HFF-Myc (cell line): Measurements from ENCODE around the gene LTBP4.
A peak's percentile ranks its signal among the peaks of the same experiment; 100 is the strongest.

Experiments used
- DNase-seq: peaks from one replicate; pipeline ENCODE4 v3.0.0-alpha.2; 2011; ENCODE audit warnings: low read depth; ENCODE audit errors: extremely low read depth
- H3K4me3 ChIP-seq: replicated peaks from 2 replicates; pipeline ENCODE4 v1.5.1; 2011; ENCODE audit warnings: low read depth, mild to moderate bottlenecking, control low read depth, low read length
- CTCF ChIP-seq: IDR thresholded peaks from 2 replicates; pipeline ENCODE4 v1.5.1; 2012; ENCODE audit warnings: mild to moderate bottlenecking, low read depth, low read length, control low read depth; ENCODE audit errors: missing control alignments

Gene LTBP4

GRCh38 chr19:40576585-40577451 is 24.4 kb upstream of the LTBP4 start, which contains the start of gene SHKBP1:
SHKBP1 (plus strand) TSS chr19:40576873; CDS start chr19:40576900, 27 bp downstream.
- TF ChIP-seq CTCF = no peak
- H3K4me3 ChIP-seq = peak within 1 kb of the TSS; percentile 68
- DNase-seq = peak; percentile 80

- no peak for TF ChIP-seq CTCF
- DNase-seq = no peak
These were observed 22.7 kb upstream of the LTBP4 start for GRCh38 chr19:40578442-40578908.

GRCh38 chr19:40580619-40581018 is 20.6 kb upstream of the LTBP4 start:
- no peak for DNase-seq
- H3K4me3 ChIP-seq = no peak overlapping the region
- TF ChIP-seq CTCF = no peak

More at GRCh38 chr19:40578442-40578908, 22.7 kb upstream of the LTBP4 start:
- no peak overlapping the region for H3K4me3 ChIP-seq

- TF ChIP-seq CTCF = no peak
- no peak for DNase-seq
- no peak overlapping the region for H3K4me3 ChIP-seq
These were observed 19.6 kb upstream of the LTBP4 start for GRCh38 chr19:40581531-40581930.

GRCh38 chr19:40582467-40582866 is 18.7 kb upstream of the LTBP4 start:
- TF ChIP-seq CTCF = no peak
- H3K4me3 ChIP-seq = no peak overlapping the region
- DNase-seq = no peak

GRCh38 chr19:40583283-40583682 is 17.9 kb upstream of the LTBP4 start:
- H3K4me3 ChIP-seq = no peak overlapping the region
- no peak for DNase-seq
- no peak for TF ChIP-seq CTCF
